Fibroblast of lung (primary cell): Measurements from ENCODE around the gene EML3.
"Not testable (repeated sequence)": the region's sequence is repeated elsewhere in the genome, so short reads cannot be mapped to it uniquely, and the experiment has no call there.

Source experiments
- CTCF ChIP-seq, 2 donors: IDR thresholded peaks in 1 of 2; conservative IDR thresholded peaks in 1 of 2; 1 replicate in 1 of 2; 2 replicates in 1 of 2; pipeline ENCODE4 v1.5.1; 2011 to 2012; ENCODE audit warnings: low read length in 2 of 2, control low read depth in 1 of 2, inconsistent platforms in 1 of 2, low read depth in 1 of 2, mild to moderate bottlenecking in 1 of 2
- EZH2 ChIP-seq: IDR thresholded peaks from 2 replicates; pipeline ENCODE4 v1.5.1; 2012; ENCODE audit warnings: low read length, control low read depth, mild to moderate bottlenecking; ENCODE audit errors: missing control alignments

GRCh38 chr11:62585356-62585755 lies 27.2 kb downstream of the EML3 start:
- TF ChIP-seq CTCF (conservative IDR thresholded peaks at IDR 0.05 in 1 of 2, IDR thresholded peaks at IDR 0.05 in 1 of 2; ENCODE audit: low read depth in 1 of 2, low read length in 2 of 2); EZH2: not testable (repeated sequence)
